Measurements from ENCODE around the gene NKIRAS1. TPM values are rescaled to one million over a fixed set of nuclear protein-coding genes. Genes with fewer than 3 reads are reported as not detected.
"Not testable (repeated sequence)": the region's sequence is repeated elsewhere in the genome, so short reads cannot be mapped to it uniquely, and the experiment has no call there.

Gene NKIRAS1
- total and polyA plus RNA-seq, 8 donors = 8.8 to 19.7 (median 14.5) TPM

GRCh38 chr3:23882487-23882918, 34.3 kb downstream of the NKIRAS1 start:
- intact Hi-C loops (cut with DNase I) = no loop called here
- no peaks in the 10 kb centered on the region for H3K27me3 ChIP-seq
- H3K36me3 ChIP-seq = peaks cover 0 to 16% of the 10 kb centered on the region in 2 donors
- H3K27ac ChIP-seq = no peak overlapping the region
- H3K4me1 ChIP-seq = peaks cover 0 to 37% of the 10 kb centered on the region in 2 donors
- no peaks in the 10 kb centered on the region for H3K9me3 ChIP-seq
- TF ChIP-seq CTCF (IDR thresholded peaks at IDR 0.05) = no peak
- DNase-seq (peak in 1 of 4 donors; percentile 74), ATAC-seq (no peak)
- H3K4me3 ChIP-seq = no peak overlapping the region

GRCh38 chr3:23881993-23882392, 34.8 kb downstream of the NKIRAS1 start:
- H3K27ac ChIP-seq; H3K9me3 ChIP-seq; ATAC-seq; H3K4me3 ChIP-seq; H3K27me3 ChIP-seq; intact Hi-C loops (cut with DNase I); DNase-seq: not testable (repeated sequence)
- H3K4me1 ChIP-seq = peaks cover 3 to 42% of the 10 kb centered on the region in 2 donors
- H3K36me3 ChIP-seq = peaks cover 0 to 16% of the 10 kb centered on the region in 2 donors

- no peaks in the 10 kb centered on the region for H3K27me3 ChIP-seq
- no peaks in the 10 kb centered on the region for H3K9me3 ChIP-seq
- H3K4me1 ChIP-seq = peaks cover 6 to 53% of the 10 kb centered on the region in 2 donors
- TF ChIP-seq CTCF (IDR thresholded peaks at IDR 0.05) = no peak
- no peak overlapping the region for H3K27ac ChIP-seq
- peaks cover 0 to 16% of the 10 kb centered on the region in 2 donors for H3K36me3 ChIP-seq
- H3K4me3 ChIP-seq = no peak overlapping the region
- DNase-seq (no peak), ATAC-seq (no peak)
- intact Hi-C loops (cut with DNase I) = no loop called here
Observed at GRCh38 chr3:23880703-23881339, 36.0 kb downstream of the NKIRAS1 start.

GRCh38 chr3:23879485-23879884, 37.3 kb downstream of the NKIRAS1 start:
- no peak for TF ChIP-seq CTCF (IDR thresholded peaks at IDR 0.05)
- Histone ChIP-seq H3K4me3 (no peak overlapping the region), H3K4me1 (peaks cover 6 to 42% of the 10 kb centered on the region in 2 donors), H3K27me3 (no peaks in the 10 kb centered on the region), H3K36me3 (peaks cover 0 to 16% of the 10 kb centered on the region in 2 donors), H3K9me3 (no peaks in the 10 kb centered on the region), H3K27ac (no peak overlapping the region)
- ATAC-seq = no peak
- intact Hi-C loops (cut with DNase I) = no loop called here
- DNase-seq = peak in 1 of 4 donors; percentile 67

GRCh38 chr3:23877329-23877980, 39.3 kb downstream of the NKIRAS1 start:
- intact Hi-C loops (cut with DNase I) = no loop called here
- H3K36me3 ChIP-seq = peaks cover 0 to 11% of the 10 kb centered on the region in 2 donors
- TF ChIP-seq CTCF (IDR thresholded peaks at IDR 0.05) = no peak
- H3K27ac ChIP-seq = no peak overlapping the region
- H3K4me1 ChIP-seq = peaks cover 6 to 48% of the 10 kb centered on the region in 2 donors
- no peaks in the 10 kb centered on the region for H3K27me3 ChIP-seq
- H3K9me3 ChIP-seq = no peaks in the 10 kb centered on the region
- H3K4me3 ChIP-seq = no peak overlapping the region
- ATAC-seq (peak; percentile 28), DNase-seq (no peak)
